K562 (cell line): ENCODE results near the gene RESP18. TPM values are rescaled to one million over a fixed set of nuclear protein-coding genes. Genes with fewer than 3 reads are reported as not detected.
A peak's percentile ranks its signal among the peaks of the same experiment; 100 is the strongest.

ENCODE experiments used
- CBX3 ChIP-seq, 2 experiments: IDR thresholded peaks; 1 replicate in 1 of 2; 2 replicates in 1 of 2; pipeline ENCODE4 v1.6.1; 2012; ENCODE audit warnings: inconsistent platforms in 2 of 2, low read length in 2 of 2, borderline replicate concordance in 1 of 2, control low read depth in 1 of 2
- KDM2B ChIP-seq: fragments of 250-450 bp; sonication (Bioruptor Pico); IDR thresholded peaks from 2 replicates; pipeline ENCODE4 v1.8.0; 2021; ENCODE audit warnings: mild to moderate bottlenecking, moderate library complexity
- MLLT1 ChIP-seq, 2 experiments: fragments of 450-650 bp; IDR thresholded peaks; 2 replicates each; pipeline ENCODE4 v1.6.1; 2016
- SAP30 ChIP-seq: fragments of 200-600 bp; sonication (generic); IDR thresholded peaks from 2 replicates; pipeline ENCODE4 v1.6.1; 2012; ENCODE audit warnings: borderline replicate concordance, low read depth, mild to moderate bottlenecking, moderate library complexity, low read length, control low read depth, inconsistent platforms; ENCODE audit not compliant: insufficient read depth, poor library complexity, severe bottlenecking
- SP2 ChIP-seq: IDR thresholded peaks from 2 replicates; pipeline ENCODE4 v1.6.1; 2011; ENCODE audit warnings: mild to moderate bottlenecking, low read depth, low read length, moderate library complexity; ENCODE audit not compliant: poor library complexity, severe bottlenecking; ENCODE audit errors: extremely low read depth
- TFAP4 ChIP-seq: sonication (generic); formaldehyde crosslinking; IDR thresholded peaks from 2 replicates; pipeline ENCODE4 v1.8.0; 2022; ENCODE audit warnings: missing genetic modification reagents, mild to moderate bottlenecking, moderate library complexity, borderline replicate concordance
- UBTF ChIP-seq, 2 experiments: IDR thresholded peaks; 2 replicates each; pipeline ENCODE4 v1.6.1; 2012; ENCODE audit warnings: improper control_type of control experiment in 2 of 2, low read depth in 2 of 2, low read length in 2 of 2, borderline replicate concordance in 1 of 2
- ZNF143 ChIP-seq: sonication (generic); formaldehyde crosslinking; IDR thresholded peaks from 2 replicates; pipeline ENCODE4 v1.9.0; 2022; ENCODE audit warnings: mild to moderate bottlenecking, missing genetic modification reagents
- ZNF165 ChIP-seq: fragments of 250-450 bp; sonication (Bioruptor Pico); IDR thresholded peaks from 2 replicates; pipeline ENCODE4 v1.4.0; 2020; ENCODE audit warnings: borderline replicate concordance
- ZNF407 ChIP-seq: fragments of 450-650 bp; IDR thresholded peaks from 2 replicates; pipeline ENCODE4 v1.6.1; 2016; ENCODE audit warnings: low read depth
- polyA plus RNA-seq, 8 experiments: library from polyadenylated mRNA; depleted of rRNA in 4 of 8; stranded (reverse) in 5 of 8; unstranded in 3 of 8; fragments of >200 nt; fragmentation: Nextera tagmentation in 2 of 8; fragmentation: Illumina TruSeq in 1 of 8; extraction: Ambion mirVana in 2 of 8; extraction: Trizol in 1 of 8; gene quantifications; 2 replicates each; pipeline versions ENCODE4 v1.2.1 to v1.2.3, GENCODE V29; 2011 to 2014; ENCODE audit warnings: inconsistent platforms in 1 of 8, missing spikeins in 1 of 8
- total RNA-seq, 7 experiments: library from RNA; depleted of rRNA in 6 of 7; stranded (reverse); fragments of >200 nt in 6 of 7; fragmentation: Illumina TruSeq in 2 of 7; extraction: Trizol in 2 of 7; gene quantifications; 2 replicates each; pipeline versions ENCODE4 v1.2.1 to v1.2.3, GENCODE V29; 2011 to 2021; ENCODE audit warnings: low replicate concordance in 1 of 7

The RESP18 gene
- total and polyA plus RNA-seq, 9 of the 15 experiments (the other 6 are each of a cell fraction or from before 2014, with no cell fraction given), result not detected

- TF ChIP-seq ZNF407 (no peak), KDM2B (CRISPR knock-in tag) (no peak), TFAP4 (peak; percentile 82), ZNF165 (CRISPR knock-in tag) (no peak), MLLT1 (IDR thresholded peaks at IDR 0.05) (peak in 1 of 2 experiments; percentile 57; a peak in 1 of 4 replicates), ZNF143 (CRISPR knock-in tag) (no peak), CBX3 (IDR thresholded peaks at IDR 0.05; ENCODE audit: borderline replicate concordance in 1 of 2, low read length in 2 of 2) (peak in 1 of 2 experiments; percentile 37; a peak in 1 of 3 replicates), SP2 (no peak), UBTF (IDR thresholded peaks at IDR 0.05; ENCODE audit: borderline replicate concordance in 1 of 2, low read depth in 2 of 2, low read length in 2 of 2) (peak; percentile 54 to 83; a peak in 2 of 4 replicates), SAP30 (peak; percentile 69)
Observed at GRCh38 chr2:219294356-219295351, 37.9 kb downstream of the RESP18 start (continued).
